Activated gamma-delta T cell treated with Interleukin-2 at 50 U/mL for 16 hours (primary cell): ENCODE results near the gene CMIP.
"Not testable (repeated sequence)": the region's sequence is repeated elsewhere in the genome, so short reads cannot be mapped to it uniquely, and the experiment has no call there.

ENCODE experiments used
- DNase-seq: peaks from one replicate; pipeline ENCODE4 v3.0.0-alpha.2; 2020

The CMIP gene

GRCh38 chr16:81671738-81672597, 227.4 kb downstream of the CMIP start:
- DNase-seq, result no peak

GRCh38 chr16:81673432-81673831, 228.8 kb downstream of the CMIP start:
- no peak for DNase-seq

DNA sequence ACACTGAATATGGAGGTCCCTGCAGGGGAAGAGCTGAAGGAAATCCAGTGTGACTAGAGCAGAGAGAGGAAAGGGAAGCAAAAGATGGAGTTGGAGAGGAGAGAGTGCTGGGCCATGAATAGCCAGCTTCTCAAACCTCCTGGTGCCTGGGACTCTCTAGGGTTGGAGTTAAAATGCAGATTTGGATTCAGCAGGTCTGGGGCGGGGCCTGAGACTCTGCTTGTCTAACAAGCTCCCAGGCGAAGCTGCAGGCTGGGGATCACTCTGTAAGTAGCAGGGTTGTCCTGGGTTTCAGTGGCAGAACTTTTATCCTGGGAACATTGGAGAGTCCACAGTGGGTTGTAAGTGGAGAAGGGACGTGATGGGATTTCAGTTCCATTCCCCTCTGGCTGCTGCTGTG, 231.1 kb downstream of the CMIP start:
- DNase-seq, result no peak

DNA sequence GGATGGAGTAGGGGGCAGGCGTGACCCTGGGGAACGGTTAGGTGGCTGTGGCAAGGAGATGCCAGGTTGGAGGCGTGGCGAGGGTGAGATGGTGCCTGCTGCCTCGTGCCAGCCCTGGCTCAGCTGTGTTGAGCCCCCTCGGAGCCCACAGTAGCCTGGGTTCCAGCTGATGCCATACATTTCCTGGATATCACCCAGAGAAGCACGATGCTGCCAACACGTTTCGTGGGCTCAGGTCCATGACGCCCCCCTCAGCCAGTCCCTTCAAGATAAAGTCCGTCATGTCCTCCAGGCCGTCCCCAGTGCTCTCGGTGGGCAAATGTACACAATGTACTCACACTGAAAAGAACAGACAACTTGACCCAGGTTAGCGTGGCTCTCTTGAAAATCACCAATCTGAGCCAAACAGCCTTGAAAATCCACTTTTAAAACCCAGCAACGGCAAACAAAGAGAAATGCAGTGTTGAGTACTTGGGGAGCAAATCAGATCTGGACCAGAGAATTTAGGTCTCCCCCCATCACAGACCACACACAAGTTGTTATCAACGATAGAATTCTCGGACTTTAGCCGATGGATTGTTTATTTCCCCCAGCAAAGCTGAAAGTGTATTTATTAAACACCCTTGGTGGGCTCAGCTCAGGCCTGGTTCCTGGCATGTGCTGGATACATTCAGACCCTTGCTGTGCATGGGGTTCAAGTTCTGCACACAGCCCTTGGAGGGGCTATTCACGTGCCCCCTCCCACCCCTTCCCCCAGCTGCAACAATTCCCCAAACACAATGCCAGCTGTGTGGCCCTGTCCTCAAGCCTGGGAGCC, 231.7 kb downstream of the CMIP start:
- DNase-seq, result no peak

DNA sequence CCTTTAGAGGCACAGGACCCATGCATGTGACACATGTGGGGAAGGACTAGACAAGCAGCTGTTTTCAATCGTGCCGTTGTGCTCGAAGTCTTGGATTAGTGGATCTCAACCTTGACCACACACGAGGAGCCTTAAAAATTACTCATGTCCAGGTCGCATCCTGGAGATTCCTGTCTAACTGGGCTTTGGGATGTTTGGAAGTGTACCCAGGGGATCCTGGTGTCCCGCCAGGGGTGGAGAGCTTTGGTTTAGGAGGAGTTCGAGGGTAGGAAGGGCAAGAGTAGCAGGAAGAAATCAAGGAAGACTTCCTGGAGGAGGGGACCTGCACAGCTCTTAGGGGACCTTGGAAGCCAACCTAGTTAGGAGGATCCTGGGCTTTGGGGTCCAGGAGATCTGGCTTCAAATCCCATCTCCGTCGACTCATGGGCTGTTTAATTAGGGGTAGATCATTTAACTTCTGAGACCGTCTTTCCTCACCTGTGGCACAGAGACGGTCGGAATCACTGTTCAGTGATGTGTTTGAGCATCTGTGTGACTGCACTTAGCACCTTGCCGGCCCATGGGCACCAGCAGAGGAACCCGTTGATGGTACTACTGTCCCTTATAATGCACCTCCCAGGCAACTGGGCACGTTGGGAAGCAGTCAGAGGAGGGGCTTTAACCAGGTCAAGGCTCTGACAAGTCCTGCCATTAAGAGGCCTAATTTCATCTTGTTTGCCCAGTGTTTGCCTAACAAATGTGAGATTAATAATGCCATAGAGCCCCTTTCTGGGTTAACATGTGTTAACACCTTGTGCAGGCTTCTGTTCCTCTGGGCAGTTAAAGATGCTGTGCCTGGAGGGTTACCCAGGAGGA, 232.5 kb downstream of the CMIP start:
- no peak for DNase-seq

DNA sequence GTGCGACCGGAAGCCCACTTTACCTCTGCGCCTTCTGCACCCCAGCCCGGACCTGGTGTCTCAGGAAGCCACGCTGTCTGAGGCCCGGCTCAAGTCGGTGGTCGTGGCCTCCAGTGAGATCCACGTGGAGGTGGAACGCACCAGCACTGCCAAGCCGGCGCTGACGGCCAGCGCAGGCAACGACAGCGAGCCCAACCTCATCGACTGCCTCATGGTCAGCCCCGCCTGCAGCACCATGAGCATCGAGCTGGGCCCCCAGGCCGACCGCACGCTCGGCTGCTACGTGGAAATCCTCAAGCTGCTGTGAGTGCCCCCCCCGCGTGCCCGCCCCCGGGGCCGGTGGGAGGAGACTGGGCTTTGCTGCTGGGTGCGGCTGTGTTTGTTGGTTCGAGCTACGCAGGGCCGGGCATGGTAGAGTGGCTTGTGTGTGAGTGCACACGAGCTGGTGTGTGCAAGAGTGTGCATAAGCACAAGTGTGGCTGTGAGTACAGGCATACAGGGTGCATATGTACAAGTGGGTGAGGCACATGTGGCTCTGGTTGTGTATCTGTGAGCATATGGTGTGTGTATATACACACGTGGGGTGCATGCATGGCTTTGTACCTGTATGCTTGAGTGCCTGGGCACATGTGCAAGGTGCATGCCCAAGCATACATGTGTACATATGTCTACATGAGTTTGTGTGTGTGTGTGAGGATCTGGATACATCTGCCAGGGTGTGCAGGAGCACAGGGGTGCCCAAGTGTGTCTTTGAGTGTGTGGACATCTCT, 233.9 kb downstream of the CMIP start:
- no peak for DNase-seq

- DNase-seq, result no peak
Measured at GRCh38 chr16:81679721-81680430, 235.3 kb downstream of the CMIP start.

DNA sequence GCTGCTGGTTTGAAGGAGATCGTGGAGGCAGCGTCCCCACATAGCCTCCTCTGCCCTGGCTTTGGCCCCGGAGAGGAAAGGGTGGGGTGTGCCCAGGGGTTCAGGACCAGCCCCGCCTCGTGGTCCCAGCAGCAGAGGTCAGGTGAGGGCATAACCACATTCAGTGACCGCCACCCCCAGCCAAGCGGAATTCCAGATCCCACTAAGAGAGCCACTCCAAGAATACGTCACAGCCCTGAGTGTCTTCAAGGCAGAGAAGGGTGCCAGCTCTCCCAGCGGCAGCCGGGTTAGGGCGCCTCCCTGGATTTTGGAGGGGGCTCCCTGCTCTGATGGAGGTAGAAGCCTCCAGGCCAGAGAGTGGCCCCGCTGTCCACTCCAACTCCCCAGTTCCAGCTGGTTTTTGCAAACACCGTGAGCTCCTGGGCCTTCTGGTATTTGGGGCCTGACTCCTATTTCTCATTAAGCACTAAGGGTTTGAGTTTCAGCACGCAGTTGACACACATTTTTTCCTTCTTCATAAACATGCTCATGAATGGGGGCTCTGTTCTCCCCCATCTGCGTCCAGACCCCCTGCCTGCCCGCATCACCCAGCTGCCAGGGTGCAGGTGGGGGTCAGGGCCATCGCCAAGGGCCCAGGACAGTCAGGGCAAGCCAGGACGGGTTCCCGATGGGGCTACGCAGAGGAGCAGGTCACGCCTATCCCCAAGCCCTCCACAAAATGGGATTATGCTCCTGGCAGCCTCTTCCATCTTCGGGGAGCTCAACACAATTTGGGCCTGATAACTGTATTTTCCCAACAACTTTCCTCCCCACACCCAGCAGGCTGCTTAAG, 236.1 kb downstream of the CMIP start:
- no peak for DNase-seq

GRCh38 chr16:81681311-81681710, 236.7 kb downstream of the CMIP start:
- no peak for DNase-seq

DNA sequence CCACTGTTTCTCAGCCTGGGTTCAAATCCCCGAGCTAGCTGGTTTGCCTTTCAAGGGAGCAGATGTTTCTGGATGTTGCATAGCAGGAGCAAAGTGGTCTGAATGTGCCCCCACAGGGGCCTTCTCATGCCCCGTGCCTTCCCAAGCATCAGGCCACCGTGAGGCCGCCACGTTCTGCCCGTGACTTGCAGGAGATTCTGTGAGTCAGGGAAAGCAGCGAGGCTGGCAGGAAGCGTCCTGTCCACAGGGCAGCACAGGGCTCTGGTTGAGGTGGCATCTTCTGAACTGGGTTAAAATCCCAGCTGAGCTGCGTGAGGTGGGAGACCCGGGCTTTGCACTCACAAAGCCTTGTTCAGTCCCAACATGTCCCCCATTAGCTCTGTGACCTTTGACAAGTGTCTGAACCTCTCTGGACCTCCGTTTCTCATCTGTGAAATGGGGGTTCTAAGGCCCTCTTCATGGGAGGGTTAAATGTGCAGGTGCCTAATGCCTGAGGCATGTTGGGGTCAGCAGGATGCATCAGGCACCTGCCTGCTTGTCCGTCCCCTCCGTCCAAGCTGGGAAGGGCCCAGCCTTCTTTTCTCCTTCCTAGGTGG, 239.7 kb downstream of the CMIP start:
- no peak for DNase-seq

DNA sequence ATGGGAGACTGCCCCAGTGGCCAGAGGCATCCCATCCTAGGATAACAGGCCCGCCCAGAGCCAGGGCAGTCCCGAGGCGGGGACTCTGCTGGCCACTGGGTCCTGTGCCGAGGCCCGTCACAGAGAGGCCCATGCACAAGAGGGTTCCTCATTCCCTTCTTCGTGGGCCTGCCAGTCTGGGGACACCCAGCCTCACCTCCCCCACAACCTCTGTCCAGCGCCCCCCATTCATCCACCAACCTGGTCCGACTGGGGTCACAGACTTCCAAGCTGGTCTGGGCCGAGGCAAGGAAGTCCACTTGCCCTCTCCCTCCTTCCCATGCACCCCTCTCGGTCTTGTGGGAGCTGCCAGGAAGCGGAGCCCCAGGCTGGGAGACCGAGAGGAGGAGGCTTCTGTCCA, 240.3 kb downstream of the CMIP start:
- no peak for DNase-seq

GRCh38 chr16:81686391-81687130, 242.0 kb downstream of the CMIP start:
- DNase-seq, result no peak

GRCh38 chr16:81687131-81687456, 242.5 kb downstream of the CMIP start:
- no peak for DNase-seq

GRCh38 chr16:81688182-81688581, 243.6 kb downstream of the CMIP start:
- no peak for DNase-seq

- DNase-seq, result not testable (repeated sequence)
Measured at GRCh38 chr16:81688839-81689238, 244.2 kb downstream of the CMIP start.

DNA sequence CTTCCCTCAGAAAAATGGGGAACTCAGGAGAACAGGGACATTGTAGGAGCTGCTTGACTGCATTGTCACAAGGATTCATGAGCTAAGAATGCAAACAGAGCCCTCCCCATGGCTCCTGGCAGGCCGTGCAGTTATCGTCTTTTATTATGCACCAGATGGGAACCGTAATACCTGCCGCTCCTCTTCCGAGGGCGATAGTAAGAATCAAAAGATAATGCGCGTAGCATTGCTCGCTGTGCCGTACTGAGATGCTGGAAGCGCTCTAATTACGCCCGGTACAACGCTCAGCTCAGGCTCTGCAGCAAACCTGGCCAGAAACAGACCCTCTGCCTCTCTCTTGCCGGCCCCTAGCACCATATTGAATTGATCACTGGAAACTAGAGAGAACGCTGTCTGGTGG, 247.4 kb downstream of the CMIP start:
- DNase-seq, result no peak

DNA sequence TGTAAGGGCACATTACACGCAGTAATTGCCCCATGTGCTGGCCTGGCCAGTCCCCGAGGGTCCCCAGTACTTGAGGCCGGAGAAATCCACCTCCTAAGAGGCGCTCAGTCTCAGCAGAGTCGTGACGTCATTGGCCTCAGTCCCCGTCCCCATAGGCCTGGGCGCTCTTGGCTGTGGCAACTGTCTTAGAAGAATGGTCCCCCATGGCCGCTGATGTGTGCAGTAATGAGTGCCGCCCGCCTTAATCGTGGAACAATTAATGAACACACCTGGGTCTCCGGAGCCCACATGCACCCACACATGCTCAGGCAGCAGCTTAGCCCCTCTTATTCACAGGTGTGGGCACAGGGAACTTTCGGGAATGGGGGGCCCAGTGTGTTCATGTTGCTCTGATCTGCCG, 248.0 kb downstream of the CMIP start:
- no peak for DNase-seq

GRCh38 chr16:81693041-81693743, 248.6 kb downstream of the CMIP start:
- no peak for DNase-seq

DNA sequence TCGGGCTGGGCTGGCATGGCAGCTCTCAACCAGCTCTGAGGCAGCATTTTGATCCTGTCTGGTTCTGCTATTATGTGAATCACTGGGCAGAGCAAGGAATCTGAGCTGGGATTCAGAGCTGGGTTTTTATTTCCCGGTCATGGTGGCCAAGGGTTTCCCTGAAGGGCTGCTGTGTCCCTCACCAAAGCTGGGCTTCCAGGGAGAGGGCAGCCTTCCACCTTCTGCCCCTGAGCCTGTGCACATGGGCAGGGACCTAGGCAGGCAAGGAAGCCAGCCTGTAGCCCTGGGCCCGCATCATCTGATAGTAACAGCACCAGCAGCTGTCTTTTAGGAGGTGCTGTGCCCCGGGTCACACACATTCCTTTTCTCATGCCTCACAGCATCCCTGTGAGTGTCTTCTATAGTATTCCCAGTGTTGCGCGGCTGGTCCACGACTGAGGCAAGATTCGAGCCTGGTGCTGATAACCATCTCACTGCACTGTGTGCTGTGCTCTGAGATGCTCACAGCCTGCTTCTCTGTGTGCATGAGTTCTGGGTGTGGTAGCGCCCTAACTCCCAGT, 249.2 kb downstream of the CMIP start:
- no peak for DNase-seq
